H9 (cell line): ENCODE data around the gene UHRF1. TPM values are rescaled to one million over a fixed set of nuclear protein-coding genes. Genes with fewer than 3 reads are reported as not detected.
A peak's percentile ranks its signal among the peaks of the same experiment; 100 is the strongest.

Source experiments
- DNase-seq: peaks from one replicate; pipeline ENCODE4 v3.0.0-alpha.2; 2017
- H2AFZ ChIP-seq: one replicate; pipeline ENCODE4 v1.6.1; 2013; ENCODE audit warnings: mild to moderate bottlenecking, low read length, control low read depth, moderate library complexity
- H2AK5ac ChIP-seq: 2 replicates; pipeline ENCODE4 v1.6.1; 2013; ENCODE audit warnings: low read length, control low read depth, mixed read lengths; ENCODE audit not compliant: insufficient read length
- H2BK120ac ChIP-seq: one replicate; pipeline ENCODE4 v1.6.1; 2013; ENCODE audit warnings: low read depth, mild to moderate bottlenecking, low read length, control low read depth, inconsistent platforms; ENCODE audit not compliant: poor library complexity, severe bottlenecking
- H2BK12ac ChIP-seq: 2 replicates; pipeline ENCODE4 v1.6.1; 2013; ENCODE audit warnings: low read length, control low read depth, mixed read lengths, low read depth; ENCODE audit not compliant: insufficient read length
- H2BK15ac ChIP-seq: 2 replicates; pipeline ENCODE4 v1.6.1; 2013; ENCODE audit warnings: low read depth, low read length, control low read depth
- H2BK20ac ChIP-seq: one replicate; pipeline ENCODE4 v1.6.1; 2013; ENCODE audit warnings: low read depth, mild to moderate bottlenecking, low read length, control low read depth, inconsistent platforms; ENCODE audit not compliant: poor library complexity, severe bottlenecking
- H2BK5ac ChIP-seq: 2 replicates; pipeline ENCODE4 v1.6.1; 2013; ENCODE audit warnings: low read length, control low read depth, mixed read lengths; ENCODE audit not compliant: insufficient read length
- H3K14ac ChIP-seq: 2 replicates; pipeline ENCODE4 v1.6.1; 2013; ENCODE audit warnings: low read length, control low read depth; ENCODE audit not compliant: insufficient read depth
- H3K18ac ChIP-seq: 2 replicates; pipeline ENCODE4 v1.6.1; 2013; ENCODE audit warnings: low read depth, mild to moderate bottlenecking, mixed read lengths, low read length, control low read depth; ENCODE audit not compliant: insufficient read length
- H3K23ac ChIP-seq: 2 replicates; pipeline ENCODE4 v1.6.1; 2013; ENCODE audit warnings: low read length, control low read depth, mixed read lengths, low read depth; ENCODE audit not compliant: insufficient read length
- H3K23me2 ChIP-seq: 2 replicates; pipeline ENCODE4 v1.6.1; 2013; ENCODE audit warnings: low read depth, mild to moderate bottlenecking, mixed read lengths, low read length, control low read depth; ENCODE audit not compliant: insufficient read length, poor library complexity, severe bottlenecking
- H3K27ac ChIP-seq: 2 replicates; pipeline ENCODE4 v1.5.1; 2013; ENCODE audit warnings: low read length, control low read depth, mixed read lengths, low read depth; ENCODE audit not compliant: insufficient read length
- H3K27me3 ChIP-seq: 2 replicates; pipeline ENCODE4 v1.6.1; 2013; ENCODE audit warnings: low read length, control low read depth, inconsistent platforms; ENCODE audit not compliant: insufficient read depth
- H3K4ac ChIP-seq: 2 replicates; pipeline ENCODE4 v1.6.1; 2013; ENCODE audit warnings: low read depth, mild to moderate bottlenecking, control low read depth, inconsistent platforms, low read length, moderate library complexity
- H3K4me1 ChIP-seq: 2 replicates; pipeline ENCODE4 v1.6.1; 2013; ENCODE audit warnings: low read length, control low read depth, inconsistent platforms; ENCODE audit not compliant: insufficient read depth
- H3K4me2 ChIP-seq: 2 replicates; pipeline ENCODE4 v1.6.1; 2013; ENCODE audit warnings: low read length, control low read depth, mixed read lengths; ENCODE audit not compliant: insufficient read length, insufficient read depth
- H3K56ac ChIP-seq: 2 replicates; pipeline ENCODE4 v1.6.1; 2013; ENCODE audit warnings: low read depth, mild to moderate bottlenecking, mixed read lengths, low read length, control low read depth; ENCODE audit not compliant: insufficient read length
- H3K79me1 ChIP-seq: 2 replicates; pipeline ENCODE4 v1.6.1; 2013; ENCODE audit warnings: low read depth, mild to moderate bottlenecking, moderate library complexity, low read length, control low read depth, inconsistent platforms; ENCODE audit not compliant: insufficient read depth, poor library complexity, severe bottlenecking
- H3K79me2 ChIP-seq: 2 replicates; pipeline ENCODE4 v1.6.1; 2013; ENCODE audit warnings: low read length, control low read depth, inconsistent platforms; ENCODE audit not compliant: insufficient read depth
- H3K9ac ChIP-seq: 2 replicates; pipeline ENCODE4 v1.6.1; 2013; ENCODE audit warnings: low read length, control low read depth, mixed read lengths; ENCODE audit not compliant: insufficient read length; ENCODE audit errors: extremely low read depth
- H3K9me3 ChIP-seq: one replicate; pipeline ENCODE4 v1.6.1; 2013; ENCODE audit warnings: low read depth, low read length, inconsistent platforms; ENCODE audit not compliant: control insufficient read depth
- H3T11ph ChIP-seq: one replicate; pipeline ENCODE4 v1.6.1; 2013; ENCODE audit warnings: mild to moderate bottlenecking, low read length, control low read depth, inconsistent platforms
- H4K20me1 ChIP-seq: one replicate; pipeline ENCODE4 v1.6.1; 2013; ENCODE audit not compliant: control insufficient read depth, insufficient read length, insufficient read depth
- H4K5ac ChIP-seq: 2 replicates; pipeline ENCODE4 v1.6.1; 2013; ENCODE audit warnings: low read depth, mild to moderate bottlenecking, mixed read lengths, low read length, control low read depth; ENCODE audit not compliant: insufficient read length
- H4K8ac ChIP-seq: replicated peaks from 2 replicates; pipeline ENCODE4 v1.6.1; 2013; ENCODE audit warnings: low read length, control low read depth, mixed read lengths, low read depth; ENCODE audit not compliant: insufficient read length
- H4K91ac ChIP-seq: 2 replicates; pipeline ENCODE4 v1.6.1; 2013; ENCODE audit warnings: low read depth, mild to moderate bottlenecking, moderate library complexity, mixed read lengths, low read length, control low read depth; ENCODE audit not compliant: insufficient read length
- H3K27ac Mint-ChIP-seq, 3 experiments: 2 replicates in 2 of 3; 3 replicates in 1 of 3; pipeline ENCODE4 v1.8.0; 2020 to 2021; ENCODE audit warnings: mixed read lengths in 3 of 3, mild to moderate bottlenecking in 1 of 3, moderate library complexity in 1 of 3
- H3K27me3 Mint-ChIP-seq: 2 replicates; pipeline ENCODE4 v1.8.0; 2021; ENCODE audit warnings: low read depth, mild to moderate bottlenecking, moderate library complexity, mixed read lengths
- H3K36me3 Mint-ChIP-seq, 3 experiments: 2 replicates in 2 of 3; 3 replicates in 1 of 3; pipeline ENCODE4 v1.8.0; 2020 to 2021; ENCODE audit warnings: low read depth in 3 of 3, mixed read lengths in 3 of 3; ENCODE audit not compliant: insufficient read depth in 1 of 3
- H3K4me1 Mint-ChIP-seq, 2 experiments: 2 replicates each; pipeline ENCODE4 v1.8.0; 2020; ENCODE audit warnings: mixed read lengths in 2 of 2
- H3K4me3 Mint-ChIP-seq, 2 experiments: 2 replicates in 1 of 2; 3 replicates in 1 of 2; pipeline ENCODE4 v1.8.0; 2020 to 2021; ENCODE audit warnings: mild to moderate bottlenecking in 2 of 2, mixed read lengths in 2 of 2, moderate library complexity in 1 of 2
- H3K9me3 Mint-ChIP-seq, 2 experiments: 2 replicates in 1 of 2; 3 replicates in 1 of 2; pipeline ENCODE4 v1.8.0; 2020; ENCODE audit warnings: mild to moderate bottlenecking in 2 of 2, mixed read lengths in 2 of 2, moderate library complexity in 1 of 2
- WGBS: extraction: QIAGEN DNeasy Blood & Tissue Kit; methylation state at CpG from one replicate; pipeline ENCODE4 v1.1.7; 2013; ENCODE audit warnings: missing lambda C conversion rate, low lambda C conversion rate, mixed read lengths; ENCODE audit not compliant: insufficient read length; ENCODE audit errors: extremely low coverage; 5-methylcytosine and 5-hydroxymethylcytosine counted together
- total RNA-seq: library from RNA; stranded (reverse); gene quantifications from 2 replicates; pipeline ENCODE4 v1.2.1, GENCODE V29; 2021
- TF ChIP-seq, protein P1 (sequence below): fragments of 200-600 bp; sonication (generic); conservative IDR thresholded peaks from 3 replicates; pipeline ENCODE4 v1.8.0; 2021; ENCODE audit warnings: antibody characterized with exemption, mild to moderate bottlenecking

Gene UHRF1
- total RNA-seq, 1 experiment from 2014 or later, result 106 TPM

DNA sequence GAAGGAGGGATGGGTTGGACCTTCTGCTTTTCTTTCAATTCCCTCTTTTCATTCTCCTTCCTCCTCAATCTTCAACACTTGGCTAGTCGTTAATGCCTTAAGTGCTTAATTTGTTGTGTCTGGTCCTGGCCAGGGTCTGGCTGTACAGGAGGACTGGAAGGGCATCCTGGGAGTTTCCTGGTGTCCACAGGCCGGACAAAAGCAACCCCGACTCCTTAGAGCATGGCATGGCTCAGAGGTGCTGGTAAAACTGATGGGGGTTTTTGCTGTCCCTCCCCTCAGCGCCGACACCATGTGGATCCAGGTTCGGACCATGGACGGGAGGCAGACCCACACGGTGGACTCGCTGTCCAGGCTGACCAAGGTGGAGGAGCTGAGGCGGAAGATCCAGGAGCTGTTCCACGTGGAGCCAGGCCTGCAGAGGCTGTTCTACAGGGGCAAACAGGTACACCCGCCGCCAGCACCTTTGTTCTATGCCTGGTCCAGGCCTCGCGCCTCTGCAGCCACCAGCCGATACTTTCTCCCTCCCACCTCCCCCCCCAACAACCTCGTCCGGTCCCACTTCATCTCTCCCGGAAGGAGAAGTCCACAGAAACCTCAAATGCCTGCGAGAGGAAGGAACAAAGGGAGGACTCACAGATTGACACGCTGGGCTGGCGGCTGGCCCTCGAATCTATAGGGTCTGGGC is 1.4 kb downstream of the UHRF1 start:
- Histone ChIP-seq H3K14ac (no peak overlapping the region), H2AFZ (no peak overlapping the region), H4K91ac (no peak overlapping the region), H2BK15ac (no peak overlapping the region), H4K8ac (no peak overlapping the region), H2BK20ac (no peak overlapping the region), H3K56ac (no peak overlapping the region), H3K9me3 (no peaks in the 10 kb centered on the region), H2BK120ac (no peak overlapping the region), H3K4ac (no peak overlapping the region), H3K9ac (peak overlapping the region; percentile 63), H3K79me1 (no peaks in the 10 kb centered on the region), H3K4me2 (peak overlapping the region; percentile 74), H4K20me1 (peaks cover 4% of the 10 kb centered on the region), H4K5ac (no peak overlapping the region), H2BK12ac (no peak overlapping the region), H3K23ac (no peak overlapping the region), H2AK5ac (no peak overlapping the region), H3T11ph (no peak overlapping the region), H3K79me2 (peaks cover 16% of the 10 kb centered on the region; the same call in 1 of the 2 replicates), H3K27ac (no peak overlapping the region), H3K27me3 (no peaks in the 10 kb centered on the region), H3K4me1 (no peaks in the 10 kb centered on the region; the same call in 1 of the 2 replicates), H3K18ac (no peak overlapping the region), H3K23me2 (peaks cover 7% of the 10 kb centered on the region), H2BK5ac (no peak overlapping the region)
- Mint-ChIP-seq H3K27me3 (peaks cover 24% of the 10 kb centered on the region), H3K27ac (peak overlapping the region in 1 of 3 experiments; percentile 87; a peak in 1 of 7 replicates), H3K4me1 (peaks cover 34 to 35% of the 10 kb centered on the region in 2 experiments), H3K9me3 (no peaks in the 10 kb centered on the region), H3K4me3 (peak overlapping the region; percentile 79 to 89), H3K36me3 (peaks cover 12 to 51% (median 39%) of the 10 kb centered on the region in 3 experiments; a peak in 6 of 7 replicates)
- no peak for DNase-seq
- WGBS, result no CpG with 5 or more reads among the region's 23 CpGs
- TF ChIP-seq, protein P1, sequence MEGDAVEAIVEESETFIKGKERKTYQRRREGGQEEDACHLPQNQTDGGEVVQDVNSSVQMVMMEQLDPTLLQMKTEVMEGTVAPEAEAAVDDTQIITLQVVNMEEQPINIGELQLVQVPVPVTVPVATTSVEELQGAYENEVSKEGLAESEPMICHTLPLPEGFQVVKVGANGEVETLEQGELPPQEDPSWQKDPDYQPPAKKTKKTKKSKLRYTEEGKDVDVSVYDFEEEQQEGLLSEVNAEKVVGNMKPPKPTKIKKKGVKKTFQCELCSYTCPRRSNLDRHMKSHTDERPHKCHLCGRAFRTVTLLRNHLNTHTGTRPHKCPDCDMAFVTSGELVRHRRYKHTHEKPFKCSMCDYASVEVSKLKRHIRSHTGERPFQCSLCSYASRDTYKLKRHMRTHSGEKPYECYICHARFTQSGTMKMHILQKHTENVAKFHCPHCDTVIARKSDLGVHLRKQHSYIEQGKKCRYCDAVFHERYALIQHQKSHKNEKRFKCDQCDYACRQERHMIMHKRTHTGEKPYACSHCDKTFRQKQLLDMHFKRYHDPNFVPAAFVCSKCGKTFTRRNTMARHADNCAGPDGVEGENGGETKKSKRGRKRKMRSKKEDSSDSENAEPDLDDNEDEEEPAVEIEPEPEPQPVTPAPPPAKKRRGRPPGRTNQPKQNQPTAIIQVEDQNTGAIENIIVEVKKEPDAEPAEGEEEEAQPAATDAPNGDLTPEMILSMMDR, result no peak
